ENCODE data around the gene GALNT5.

DNA sequence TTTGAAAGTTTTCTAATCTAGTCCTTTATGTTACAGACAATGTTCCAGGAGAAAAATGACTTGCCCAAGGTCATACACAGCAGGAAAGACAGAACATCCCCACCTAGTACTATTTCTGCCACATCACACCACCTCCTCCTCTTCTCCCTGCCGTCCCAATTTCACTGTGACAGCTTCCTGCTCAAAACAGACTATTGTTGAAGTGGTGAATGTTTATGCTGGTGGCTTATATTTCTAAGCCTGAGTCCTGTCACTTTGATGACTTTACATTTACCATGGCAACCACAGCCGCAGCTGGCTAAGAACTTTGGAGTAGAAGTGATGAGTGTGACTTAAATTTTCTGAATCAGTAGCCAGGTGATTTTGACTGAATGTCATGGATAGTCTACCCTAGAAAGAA is 10.0 kb downstream of the GALNT5 start:
- TF ChIP-seq, protein P1, sequence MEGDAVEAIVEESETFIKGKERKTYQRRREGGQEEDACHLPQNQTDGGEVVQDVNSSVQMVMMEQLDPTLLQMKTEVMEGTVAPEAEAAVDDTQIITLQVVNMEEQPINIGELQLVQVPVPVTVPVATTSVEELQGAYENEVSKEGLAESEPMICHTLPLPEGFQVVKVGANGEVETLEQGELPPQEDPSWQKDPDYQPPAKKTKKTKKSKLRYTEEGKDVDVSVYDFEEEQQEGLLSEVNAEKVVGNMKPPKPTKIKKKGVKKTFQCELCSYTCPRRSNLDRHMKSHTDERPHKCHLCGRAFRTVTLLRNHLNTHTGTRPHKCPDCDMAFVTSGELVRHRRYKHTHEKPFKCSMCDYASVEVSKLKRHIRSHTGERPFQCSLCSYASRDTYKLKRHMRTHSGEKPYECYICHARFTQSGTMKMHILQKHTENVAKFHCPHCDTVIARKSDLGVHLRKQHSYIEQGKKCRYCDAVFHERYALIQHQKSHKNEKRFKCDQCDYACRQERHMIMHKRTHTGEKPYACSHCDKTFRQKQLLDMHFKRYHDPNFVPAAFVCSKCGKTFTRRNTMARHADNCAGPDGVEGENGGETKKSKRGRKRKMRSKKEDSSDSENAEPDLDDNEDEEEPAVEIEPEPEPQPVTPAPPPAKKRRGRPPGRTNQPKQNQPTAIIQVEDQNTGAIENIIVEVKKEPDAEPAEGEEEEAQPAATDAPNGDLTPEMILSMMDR (conservative IDR thresholded peaks at IDR 0.05; ENCODE audit: low read depth, low read length) = no peak
- TF ChIP-seq EZH2 (IDR thresholded peaks at IDR 0.05; ENCODE audit: low read length, unreplicated experiment) = no peak
- no peak for TF ChIP-seq EZH2phosphoT487 (IDR thresholded peaks at IDR 0.05; ENCODE audit: borderline replicate concordance, low read length)

Data from PC-3 (cell line).